ENCODE measurements around the gene MFSD11.

The MFSD11 gene

GRCh38 chr17:76732734-76733617, 4.9 kb upstream of the MFSD11 start:
- Histone ChIP-seq H3K9me3 (ENCODE audit: insufficient read depth, low read depth, low read length) (no peaks in the 10 kb centered on the region), H3K9me2 (replicated peaks; ENCODE audit: low read depth, low read length) (no peaks in the 10 kb centered on the region), H2AFZ (ENCODE audit: low read length) (no peak overlapping the region), H4K20me1 (ENCODE audit: insufficient read depth, low read length, poor library complexity, severe bottlenecking) (peaks cover 72% of the 10 kb centered on the region), H3K4me3 (ENCODE audit: low read length, poor library complexity, severe bottlenecking) (peak overlapping the region; percentile 99), H3K36me3 (ENCODE audit: insufficient read depth, low read length) (peaks cover 52% of the 10 kb centered on the region), H3F3A (ENCODE audit: low read depth) (peaks cover 11% of the 10 kb centered on the region), H3K9ac (ENCODE audit: low read depth, low read length, poor library complexity, severe bottlenecking) (peak overlapping the region; percentile 100), H3K27me3 (ENCODE audit: insufficient read depth, low read length, poor library complexity, severe bottlenecking) (peaks cover 19% of the 10 kb centered on the region), H3K4me1 (ENCODE audit: insufficient read depth, low read length, poor library complexity, severe bottlenecking) (peaks cover 49% of the 10 kb centered on the region), H3K79me2 (ENCODE audit: insufficient read depth, low read length) (peaks cover 89% of the 10 kb centered on the region), H3K4me2 (ENCODE audit: low read depth, low read length, poor library complexity, severe bottlenecking) (peak overlapping the region; percentile 93)
- no peak for TF ChIP-seq EZH2phosphoT487 (IDR thresholded peaks at IDR 0.05; ENCODE audit: borderline replicate concordance)
- no peak for TF ChIP-seq CTCF (conservative IDR thresholded peaks at IDR 0.05; ENCODE audit: low read length)

- H3K79me2 ChIP-seq (ENCODE audit: insufficient read depth, low read length): peaks cover 89% of the 10 kb centered on the region
- peaks cover 52% of the 10 kb centered on the region for H3K36me3 ChIP-seq (ENCODE audit: insufficient read depth, low read length)
- H3K4me2 ChIP-seq (ENCODE audit: low read depth, low read length, poor library complexity, severe bottlenecking): peak overlapping the region; percentile 93
Measured at GRCh38 chr17:76733618-76733957, 4.3 kb upstream of the MFSD11 start.

GRCh38 chr17:76734080-76734840, 3.7 kb upstream of the MFSD11 start:
- peaks cover 11% of the 10 kb centered on the region for H3F3A ChIP-seq (ENCODE audit: low read depth)
- H3K9me2 ChIP-seq (replicated peaks; ENCODE audit: low read depth, low read length): no peaks in the 10 kb centered on the region
- peaks cover 52% of the 10 kb centered on the region for H3K36me3 ChIP-seq (ENCODE audit: insufficient read depth, low read length)
- no peaks in the 10 kb centered on the region for H3K9me3 ChIP-seq (ENCODE audit: insufficient read depth, low read depth, low read length)
- H3K4me1 ChIP-seq (ENCODE audit: insufficient read depth, low read length, poor library complexity, severe bottlenecking): peaks cover 57% of the 10 kb centered on the region
- H3K79me2 ChIP-seq (ENCODE audit: insufficient read depth, low read length): peaks cover 89% of the 10 kb centered on the region
- peak overlapping the region; percentile 99 for H3K4me3 ChIP-seq (ENCODE audit: low read length, poor library complexity, severe bottlenecking)
- no peak overlapping the region for H2AFZ ChIP-seq (ENCODE audit: low read length)
- H3K27me3 ChIP-seq (ENCODE audit: insufficient read depth, low read length, poor library complexity, severe bottlenecking): peaks cover 19% of the 10 kb centered on the region
- peak overlapping the region; percentile 93 for H3K4me2 ChIP-seq (ENCODE audit: low read depth, low read length, poor library complexity, severe bottlenecking)
- TF ChIP-seq EZH2phosphoT487 (IDR thresholded peaks at IDR 0.05; ENCODE audit: borderline replicate concordance) (no peak), CTCF (conservative IDR thresholded peaks at IDR 0.05; ENCODE audit: low read length) (no peak)
- H4K20me1 ChIP-seq (ENCODE audit: insufficient read depth, low read length, poor library complexity, severe bottlenecking): peaks cover 79% of the 10 kb centered on the region
- peak overlapping the region; percentile 100 for H3K9ac ChIP-seq (ENCODE audit: low read depth, low read length, poor library complexity, severe bottlenecking)

More at GRCh38 chr17:76733618-76733957, 4.3 kb upstream of the MFSD11 start:
- Histone ChIP-seq H3K4me1 (ENCODE audit: insufficient read depth, low read length, poor library complexity, severe bottlenecking) (peaks cover 52% of the 10 kb centered on the region), H4K20me1 (ENCODE audit: insufficient read depth, low read length, poor library complexity, severe bottlenecking) (peaks cover 76% of the 10 kb centered on the region), H2AFZ (ENCODE audit: low read length) (no peak overlapping the region), H3K4me3 (ENCODE audit: low read length, poor library complexity, severe bottlenecking) (peak overlapping the region; percentile 99), H3K9ac (ENCODE audit: low read depth, low read length, poor library complexity, severe bottlenecking) (peak overlapping the region; percentile 100), H3F3A (ENCODE audit: low read depth) (peaks cover 11% of the 10 kb centered on the region), H3K27me3 (ENCODE audit: insufficient read depth, low read length, poor library complexity, severe bottlenecking) (peaks cover 19% of the 10 kb centered on the region), H3K9me3 (ENCODE audit: insufficient read depth, low read depth, low read length) (no peaks in the 10 kb centered on the region), H3K9me2 (replicated peaks; ENCODE audit: low read depth, low read length) (no peaks in the 10 kb centered on the region)
- no peak for TF ChIP-seq CTCF (conservative IDR thresholded peaks at IDR 0.05; ENCODE audit: low read length)
- no peak for TF ChIP-seq EZH2phosphoT487 (IDR thresholded peaks at IDR 0.05; ENCODE audit: borderline replicate concordance)

Measured in Loucy (cell line).